ENCODE results near the gene NUDT3. TPM values are rescaled to one million over a fixed set of nuclear protein-coding genes. Genes with fewer than 3 reads are reported as not detected.
A peak's percentile ranks its signal among the peaks of the same experiment; 100 is the strongest.
"Not testable (repeated sequence)": the region's sequence is repeated elsewhere in the genome, so short reads cannot be mapped to it uniquely, and the experiment has no call there.

Gene NUDT3
- total RNA-seq, 1 donor from 2014 or later: 32.4 TPM

GRCh38 chr6:34263484-34263883 is 129.0 kb downstream of the NUDT3 start:
- not testable (repeated sequence) for DNase-seq (ENCODE audit: low spot score)

- DNase-seq (ENCODE audit: low spot score): peak; percentile 57
Observed at GRCh38 chr6:34260576-34261267, 131.7 kb downstream of the NUDT3 start.

- no peak for DNase-seq (ENCODE audit: low spot score)
Observed at GRCh38 chr6:34259529-34260069, 132.9 kb downstream of the NUDT3 start.

GRCh38 chr6:34252395-34252794 is 140.1 kb downstream of the NUDT3 start:
- DNase-seq (ENCODE audit: low spot score): not testable (repeated sequence)

- DNase-seq (ENCODE audit: low spot score): no peak
Observed at GRCh38 chr6:34249469-34250261, 142.8 kb downstream of the NUDT3 start.

GRCh38 chr6:34248727-34249468 is 143.6 kb downstream of the NUDT3 start, which contains the start of gene SMIM29:
Gene SMIM29 (minus strand): TSS chr6:34249006. CDS start chr6:34247791, 1,215 bp downstream.
- DNase-seq (ENCODE audit: low spot score): peak; percentile 99

- DNase-seq (ENCODE audit: low spot score): no peak
Observed at GRCh38 chr6:34248198-34248726, 144.2 kb downstream of the NUDT3 start.

GRCh38 chr6:34247481-34248197 is 144.8 kb downstream of the NUDT3 start:
- no peak for DNase-seq (ENCODE audit: low spot score)

GRCh38 chr6:34246563-34247391 is 145.7 kb downstream of the NUDT3 start:
- no peak for DNase-seq (ENCODE audit: low spot score)

- DNase-seq (ENCODE audit: low spot score): no peak
Observed at GRCh38 chr6:34246249-34246562, 146.3 kb downstream of the NUDT3 start.

GRCh38 chr6:34245761-34246140 is 146.7 kb downstream of the NUDT3 start:
- not testable (repeated sequence) for DNase-seq (ENCODE audit: low spot score)

GRCh38 chr6:34245032-34245760 is 147.3 kb downstream of the NUDT3 start:
- peak; percentile 88 for DNase-seq (ENCODE audit: low spot score)

- peak; percentile 91 for DNase-seq (ENCODE audit: low spot score)
Observed at GRCh38 chr6:34243901-34244884, 148.3 kb downstream of the NUDT3 start.

GRCh38 chr6:34243131-34243771 is 149.2 kb downstream of the NUDT3 start:
- DNase-seq (ENCODE audit: low spot score): peak; percentile 71

- DNase-seq (ENCODE audit: low spot score): peak; percentile 57
Observed at GRCh38 chr6:34242252-34243130, 150.0 kb downstream of the NUDT3 start.
